GM21528 (cell line): ENCODE measurements around the gene ABCC3.

ENCODE experiments used
- ATAC-seq: cut with Tn5 transposase; IDR thresholded peaks from one replicate; pipeline ENCODE4 v1.9.1; 2021; ENCODE audit warnings: mild to moderate bottlenecking, moderate library complexity; ENCODE audit not compliant: unreplicated experiment, low FRiP score

ABCC3 gene

DNA sequence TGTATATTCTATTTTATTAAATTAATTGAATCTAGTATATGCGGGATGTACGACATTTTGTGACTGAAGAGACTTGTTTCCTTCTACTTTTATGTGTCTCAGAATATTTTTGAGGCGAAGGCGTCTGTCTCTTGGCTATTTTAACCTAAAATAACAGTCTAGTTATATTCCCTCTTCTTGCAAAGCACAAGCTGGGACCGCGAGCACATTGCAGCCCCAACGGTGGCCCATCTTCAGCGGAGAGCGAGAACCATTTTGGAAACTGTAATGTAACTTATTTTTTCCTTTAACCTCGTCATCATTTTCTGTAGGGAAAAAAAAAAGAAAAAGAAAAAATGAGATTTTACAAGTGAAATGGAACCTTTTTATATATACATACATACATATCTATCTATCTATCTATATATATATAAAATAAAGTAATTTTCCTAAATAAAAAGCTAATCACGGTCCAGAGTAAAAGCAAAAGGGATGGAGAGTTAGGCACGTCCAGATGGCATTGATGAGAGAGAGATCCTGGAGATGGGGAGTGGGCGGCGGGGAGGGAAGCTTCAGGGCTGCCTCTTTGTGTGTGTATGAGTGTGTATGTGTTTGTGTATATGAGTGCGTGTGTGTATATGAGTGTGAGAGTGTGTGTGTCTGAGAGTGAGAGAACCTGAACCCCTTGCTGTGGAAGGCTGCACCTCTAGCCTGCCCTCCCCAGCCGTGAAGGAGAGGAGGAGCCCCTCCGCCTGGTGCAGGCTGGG is 7.5 kb upstream of the ABCC3 start:
- ATAC-seq, result no peak

GRCh38 chr17:50627782-50628601 is 6.7 kb upstream of the ABCC3 start:
- no peak for ATAC-seq

GRCh38 chr17:50629902-50630301 is 4.8 kb upstream of the ABCC3 start:
- ATAC-seq, result no peak

DNA sequence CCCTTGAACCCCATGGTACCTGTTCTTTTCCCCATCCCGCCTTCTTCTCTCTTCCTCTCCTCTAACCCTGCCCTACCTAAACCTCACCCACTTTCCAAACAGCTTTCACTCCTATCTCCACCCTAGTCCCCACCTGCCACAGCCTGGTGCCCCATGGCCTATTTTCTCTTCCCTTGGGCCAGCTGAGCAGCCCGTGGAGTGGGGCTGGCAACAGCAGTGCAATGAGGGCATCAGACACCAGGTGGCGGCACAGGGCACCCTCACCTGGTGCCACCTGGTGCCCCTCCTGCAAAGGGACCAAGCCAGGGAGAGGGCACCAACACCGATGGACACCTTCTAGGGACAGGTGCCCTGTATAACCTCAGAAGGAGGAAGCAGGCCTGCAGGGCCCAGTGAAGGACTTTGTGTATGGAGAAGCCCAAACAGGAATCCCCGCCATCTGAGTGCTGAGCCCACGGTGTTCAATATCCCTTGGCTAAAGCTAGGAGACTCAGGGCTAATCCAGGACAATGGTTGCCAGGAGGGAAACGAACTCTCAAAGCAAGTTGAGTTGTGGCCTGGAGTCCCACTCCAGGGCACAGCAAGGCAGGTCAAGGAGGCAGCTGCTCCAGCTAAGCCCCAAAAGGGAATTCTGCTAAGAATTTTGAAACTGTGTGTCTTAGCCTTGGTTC is 4.0 kb upstream of the ABCC3 start:
- no peak for ATAC-seq

GRCh38 chr17:50631195-50631907 is 3.3 kb upstream of the ABCC3 start:
- ATAC-seq, result no peak

DNA sequence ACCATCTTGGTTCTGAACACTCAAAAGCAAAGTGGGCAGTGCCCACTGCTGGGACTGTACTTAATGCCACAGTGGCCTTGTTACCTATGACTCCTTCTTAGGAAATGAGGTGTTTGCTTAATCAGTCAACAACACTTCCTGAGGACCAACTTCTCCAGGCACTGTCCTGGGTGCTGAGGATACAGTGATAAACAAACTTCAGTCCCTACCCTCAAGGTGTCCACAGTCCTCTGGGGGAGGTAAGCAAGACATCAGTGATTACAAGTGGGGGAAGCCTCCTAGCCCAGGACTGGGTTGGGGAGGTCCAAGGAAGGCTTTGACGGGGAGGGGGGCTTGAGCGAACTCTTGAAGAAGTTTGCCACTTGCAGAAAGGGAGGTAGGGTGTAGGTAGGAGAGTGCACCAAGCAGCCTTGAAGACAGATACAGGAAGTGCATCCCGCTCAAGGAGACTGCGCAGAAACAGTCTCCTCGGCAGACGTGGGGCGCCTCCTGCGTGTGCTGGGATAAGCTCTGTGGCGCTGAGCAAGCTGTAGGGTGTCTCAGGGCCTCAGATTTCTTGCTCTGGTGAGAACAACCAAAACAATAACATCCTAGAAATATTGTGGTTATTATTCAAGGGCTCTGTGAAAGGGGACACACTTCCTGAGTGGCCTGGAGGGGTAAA is 2.6 kb upstream of the ABCC3 start:
- no peak for ATAC-seq

DNA sequence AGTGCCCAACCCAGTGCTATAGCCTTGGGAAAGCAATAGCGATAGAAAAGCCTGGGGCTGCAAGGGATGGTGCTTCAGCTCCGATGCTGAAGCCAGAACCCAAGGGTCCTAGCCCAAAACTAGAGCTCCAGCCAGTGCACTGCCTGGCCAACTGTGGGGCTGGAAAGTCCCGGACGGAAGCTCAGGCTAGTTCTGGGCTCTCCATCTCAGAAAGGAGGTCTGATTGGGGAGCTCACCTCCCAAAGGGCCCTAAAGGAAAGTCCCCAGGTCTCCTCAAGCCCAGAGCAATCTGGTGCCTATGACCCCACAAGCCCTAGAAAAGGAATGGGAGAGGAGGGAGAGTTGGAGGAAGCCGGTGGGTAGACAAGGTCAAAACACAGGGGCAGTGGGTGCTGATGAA is 2.0 kb upstream of the ABCC3 start:
- no peak for ATAC-seq

GRCh38 chr17:50633683-50634082 is 998 bp upstream of the ABCC3 start:
- ATAC-seq, result no peak

DNA sequence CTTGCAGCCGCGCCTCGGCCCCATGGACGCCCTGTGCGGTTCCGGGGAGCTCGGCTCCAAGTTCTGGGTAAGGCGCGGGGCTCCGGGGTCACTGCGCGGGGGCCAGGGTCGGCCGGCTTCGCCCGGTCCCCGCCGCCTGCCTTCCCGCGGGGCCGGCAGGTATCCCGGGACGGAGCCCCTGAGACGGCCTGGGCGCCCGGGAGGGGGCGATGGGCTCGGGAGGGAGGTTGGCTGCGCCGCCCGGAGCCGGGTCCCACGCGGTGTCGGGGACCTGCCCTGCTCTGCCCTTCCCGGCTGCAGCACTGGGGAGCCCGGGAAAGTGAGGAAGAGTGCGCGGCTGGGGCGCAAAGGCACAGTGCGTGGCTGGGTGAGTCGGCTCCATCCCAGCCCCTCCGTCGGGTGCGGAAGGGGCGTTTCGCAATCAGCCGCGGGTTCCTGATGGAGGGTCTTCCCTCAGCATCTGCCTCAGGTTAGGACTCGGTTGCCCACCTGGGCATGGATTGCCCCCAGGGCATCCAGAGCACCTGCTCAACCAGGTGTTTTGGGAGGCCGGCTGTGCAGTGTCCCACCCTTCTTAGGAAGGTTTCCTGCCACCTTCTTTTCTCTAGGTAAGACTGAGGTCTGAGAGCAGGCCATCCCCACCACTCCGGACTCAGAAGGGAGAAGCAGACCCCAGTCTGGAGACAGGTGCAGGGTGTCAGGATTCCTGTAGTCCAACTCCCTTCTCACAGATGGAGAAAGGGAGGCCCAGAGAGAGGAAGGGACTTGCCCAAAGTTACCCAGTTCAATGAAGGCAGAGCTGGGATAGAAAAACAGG is 442 bp downstream of the ABCC3 start:
- no peak for ATAC-seq

DNA sequence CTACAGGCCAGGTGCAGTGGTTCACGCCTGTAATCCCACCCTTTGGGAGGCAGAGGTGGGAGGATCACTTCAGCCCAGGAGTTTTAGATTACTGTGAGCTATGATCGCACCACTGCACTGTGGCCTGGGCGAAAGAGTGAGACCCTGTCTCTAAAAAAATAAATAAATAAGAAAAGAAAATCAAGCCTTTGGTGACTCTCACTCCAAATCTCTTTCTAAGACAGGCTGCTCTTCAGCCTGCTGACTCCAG is 976 bp downstream of the ABCC3 start:
- ATAC-seq, result no peak

- no peak for ATAC-seq
Observed at GRCh38 chr17:50635982-50636803, 1.5 kb downstream of the ABCC3 start.

DNA sequence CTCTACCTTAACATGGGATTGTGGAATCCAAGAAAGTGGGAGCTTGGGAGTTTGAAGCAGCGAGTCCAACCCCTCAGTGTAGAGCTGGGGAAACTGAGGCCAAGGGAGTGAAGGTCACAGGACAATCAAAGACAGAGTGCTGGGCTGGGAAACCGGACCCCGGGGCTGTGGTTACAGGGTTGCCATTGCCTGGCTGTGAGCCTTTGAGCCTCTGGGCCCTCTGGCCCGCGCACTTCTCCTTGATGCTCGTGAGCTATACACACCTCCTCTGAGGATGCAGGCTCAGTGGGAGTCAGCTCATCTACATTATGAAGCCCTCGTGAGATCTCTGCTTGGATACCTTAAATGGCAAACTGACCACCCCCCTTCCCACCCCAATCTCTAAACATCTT is 2.1 kb downstream of the ABCC3 start:
- no peak for ATAC-seq

- ATAC-seq, result no peak
Observed at GRCh38 chr17:50637829-50638605, 3.3 kb downstream of the ABCC3 start.

GRCh38 chr17:50638606-50638965 is 3.9 kb downstream of the ABCC3 start:
- no peak for ATAC-seq

- no peak for ATAC-seq
Observed at GRCh38 chr17:50638966-50639713, 4.5 kb downstream of the ABCC3 start.

DNA sequence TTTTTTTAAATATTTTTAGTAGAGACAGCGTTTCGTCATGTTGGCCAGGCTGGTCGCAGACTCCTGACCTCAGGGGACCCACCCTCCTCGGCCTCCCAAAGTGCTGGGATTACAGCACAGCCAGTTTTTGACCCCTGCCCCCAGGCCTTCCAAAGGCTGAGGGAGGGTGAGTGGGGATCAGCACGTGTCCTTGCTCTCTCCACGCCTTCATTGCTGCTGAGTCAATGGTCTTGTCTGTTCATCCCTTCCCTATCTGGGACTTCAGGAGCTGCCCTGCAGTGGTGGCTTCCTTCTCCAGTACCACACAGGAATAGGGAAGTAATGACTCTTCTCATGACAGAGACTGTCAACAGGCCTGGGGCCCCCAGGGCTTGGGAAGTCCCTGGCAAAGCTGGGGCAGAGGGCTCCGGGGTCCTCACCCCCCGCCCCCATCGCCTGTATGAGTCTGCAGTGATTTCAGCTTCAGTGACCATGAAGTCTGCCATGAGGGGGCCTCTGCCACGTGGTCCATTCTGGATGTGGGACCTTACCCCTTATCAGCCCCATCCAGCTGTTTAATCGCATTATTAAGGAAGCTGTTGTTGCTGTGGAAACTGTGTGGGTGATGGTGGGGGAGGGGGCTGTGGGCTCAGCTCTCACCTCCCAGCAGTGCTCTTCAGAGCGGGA is 6.1 kb downstream of the ABCC3 start:
- no peak for ATAC-seq

DNA sequence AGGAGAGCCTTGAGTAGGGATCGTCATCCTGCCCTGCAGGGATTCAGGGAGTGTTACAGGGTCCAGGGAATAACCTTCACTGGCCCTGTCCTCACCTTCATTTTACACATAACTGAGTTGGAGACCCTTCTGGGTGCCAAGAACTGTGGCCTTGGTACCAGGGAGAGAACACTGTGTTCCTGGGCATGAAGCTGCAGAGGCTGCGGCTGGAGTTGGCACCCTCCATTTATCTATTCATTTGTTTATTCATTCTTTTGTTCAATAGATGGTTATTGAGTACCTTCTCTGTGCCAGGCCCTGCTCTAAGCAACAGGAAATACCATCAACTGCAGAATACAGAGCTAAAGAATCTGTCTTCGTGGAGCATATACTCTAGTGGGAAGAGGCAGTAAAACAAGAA is 6.7 kb downstream of the ABCC3 start:
- no peak for ATAC-seq
